ENCODE data around the gene KIAA0319L. TPM values are rescaled to one million over a fixed set of nuclear protein-coding genes. Genes with fewer than 3 reads are reported as not detected.

KIAA0319L gene
- polyA plus RNA-seq, 1 donor (not counting 4 experiments of a cell fraction or from before 2014, with no cell fraction given) = 23.8 TPM

- Histone ChIP-seq H3K79me2 (ENCODE audit: control insufficient read depth, insufficient read depth, low read length) (no peaks in the 10 kb centered on the region), H2AFZ (ENCODE audit: control insufficient read depth, low read length) (no peak overlapping the region), H3K4me3 (ENCODE audit: control insufficient read depth in 2 of 3, extremely low read depth in 1 of 3, insufficient read depth in 2 of 3, low read depth in 1 of 3, low read length in 3 of 3) (no peak overlapping the region), H3K4me1 (ENCODE audit: control insufficient read depth, extremely low read depth, insufficient read depth, low read length) (no peaks in the 10 kb centered on the region), H3K27me3 (ENCODE audit: control insufficient read depth, extremely low read depth, insufficient read depth, low read length) (no peaks in the 10 kb centered on the region), H3K27ac (ENCODE audit: control insufficient read depth, insufficient read depth, low read length) (no peak overlapping the region), H3K4me2 (ENCODE audit: control insufficient read depth, extremely low read depth, insufficient read depth, low read depth, low read length) (no peak overlapping the region), H3K9me1 (ENCODE audit: control insufficient read depth, extremely low read depth, insufficient read depth, low read length) (no peaks in the 10 kb centered on the region), H4K20me1 (ENCODE audit: control insufficient read depth, extremely low read depth, insufficient read depth, low read length) (no peaks in the 10 kb centered on the region), H3K9ac (ENCODE audit: control insufficient read depth, extremely low read depth, insufficient read depth, low read length) (no peak overlapping the region), H3K9me3 (ENCODE audit: control insufficient read depth, low read depth, low read length) (no peaks in the 10 kb centered on the region), H3K36me3 (ENCODE audit: control insufficient read depth in 2 of 2, extremely low read depth in 1 of 2, insufficient read depth in 2 of 2, low read length in 2 of 2) (no peaks in the 10 kb centered on the region)
- no peak for FAIRE-seq
- no peak for TF ChIP-seq CTCF (optimal IDR thresholded peaks at IDR 0.05 in 1 of 3, IDR thresholded peaks at IDR 0.05 in 1 of 3, conservative IDR thresholded peaks at IDR 0.05 in 1 of 3; ENCODE audit: extremely low read depth in 1 of 3, insufficient read depth in 2 of 3, low read length in 3 of 3)
- dilution Hi-C loops (cut with MboI; ENCODE audit: extremely low pct_ligation_motif_present, low sequenced_read_pairs) = no loop called here
- DNase-seq (ENCODE audit: low read depth, low spot score) = no peak
Measured at GRCh38 chr1:35499652-35500176, 57.5 kb downstream of the KIAA0319L start.

- Histone ChIP-seq H3K79me2 (ENCODE audit: control insufficient read depth, insufficient read depth, low read length) (no peaks in the 10 kb centered on the region), H3K27me3 (ENCODE audit: control insufficient read depth, extremely low read depth, insufficient read depth, low read length) (no peaks in the 10 kb centered on the region), H2AFZ (ENCODE audit: control insufficient read depth, low read length) (no peak overlapping the region), H3K4me3 (ENCODE audit: control insufficient read depth in 2 of 3, extremely low read depth in 1 of 3, insufficient read depth in 2 of 3, low read depth in 1 of 3, low read length in 3 of 3) (no peak overlapping the region), H3K9me1 (ENCODE audit: control insufficient read depth, extremely low read depth, insufficient read depth, low read length) (no peaks in the 10 kb centered on the region), H3K27ac (ENCODE audit: control insufficient read depth, insufficient read depth, low read length) (no peak overlapping the region), H3K4me1 (ENCODE audit: control insufficient read depth, extremely low read depth, insufficient read depth, low read length) (no peaks in the 10 kb centered on the region), H3K4me2 (ENCODE audit: control insufficient read depth, extremely low read depth, insufficient read depth, low read depth, low read length) (no peak overlapping the region), H3K36me3 (ENCODE audit: control insufficient read depth in 2 of 2, extremely low read depth in 1 of 2, insufficient read depth in 2 of 2, low read length in 2 of 2) (no peaks in the 10 kb centered on the region), H3K9ac (ENCODE audit: control insufficient read depth, extremely low read depth, insufficient read depth, low read length) (no peak overlapping the region), H4K20me1 (ENCODE audit: control insufficient read depth, extremely low read depth, insufficient read depth, low read length) (no peaks in the 10 kb centered on the region), H3K9me3 (ENCODE audit: control insufficient read depth, low read depth, low read length) (no peaks in the 10 kb centered on the region)
- DNase-seq (ENCODE audit: low read depth, low spot score) = no peak
- no peak for TF ChIP-seq EZH2 (IDR thresholded peaks at IDR 0.05; ENCODE audit: low read length)
- no peak for TF ChIP-seq CTCF (optimal IDR thresholded peaks at IDR 0.05 in 1 of 3, IDR thresholded peaks at IDR 0.05 in 1 of 3, conservative IDR thresholded peaks at IDR 0.05 in 1 of 3; ENCODE audit: extremely low read depth in 1 of 3, insufficient read depth in 2 of 3, low read length in 3 of 3)
- no peak for FAIRE-seq
- dilution Hi-C loops (cut with MboI; ENCODE audit: extremely low pct_ligation_motif_present, low sequenced_read_pairs) = no loop called here
Measured at GRCh38 chr1:35499231-35499630, 58.0 kb downstream of the KIAA0319L start.

Data from keratinocyte (primary cell).